Measurements from ENCODE around the gene AOX1.
"Not testable (repeated sequence)": the region's sequence is repeated elsewhere in the genome, so short reads cannot be mapped to it uniquely, and the experiment has no call there.

Gene AOX1

GRCh38 chr2:200603972-200604371 is 18.2 kb downstream of the AOX1 start:
- no peak for DNase-seq

- no peak for DNase-seq
Measured at GRCh38 chr2:200604571-200605255, 18.9 kb downstream of the AOX1 start.

GRCh38 chr2:200608341-200609027 is 22.7 kb downstream of the AOX1 start:
- DNase-seq = no peak

- DNase-seq = no peak
Measured at GRCh38 chr2:200609028-200609614, 23.3 kb downstream of the AOX1 start.

- DNase-seq = not testable (repeated sequence)
Measured at GRCh38 chr2:200610217-200610616, 24.4 kb downstream of the AOX1 start.

GRCh38 chr2:200613692-200614091 is 27.9 kb downstream of the AOX1 start:
- DNase-seq = no peak

- DNase-seq = no peak
Measured at GRCh38 chr2:200614249-200614648, 28.4 kb downstream of the AOX1 start.

- DNase-seq = no peak
Measured at GRCh38 chr2:200615247-200615646, 29.4 kb downstream of the AOX1 start.

GRCh38 chr2:200616193-200616592 is 30.4 kb downstream of the AOX1 start:
- no peak for DNase-seq

GRCh38 chr2:200616656-200617055 is 30.8 kb downstream of the AOX1 start:
- DNase-seq = no peak

- no peak for DNase-seq
Measured at GRCh38 chr2:200617156-200618053, 31.6 kb downstream of the AOX1 start.

GRCh38 chr2:200618054-200618419 is 32.2 kb downstream of the AOX1 start:
- no peak for DNase-seq

GRCh38 chr2:200618590-200619021 is 32.8 kb downstream of the AOX1 start:
- DNase-seq = no peak

GRCh38 chr2:200619279-200619678 is 33.5 kb downstream of the AOX1 start:
- DNase-seq = no peak

GRCh38 chr2:200620606-200621390 is 35.0 kb downstream of the AOX1 start:
- no peak for DNase-seq

- no peak for DNase-seq
Measured at GRCh38 chr2:200622106-200622505, 36.3 kb downstream of the AOX1 start.

- DNase-seq = no peak
Measured at GRCh38 chr2:200624026-200624425, 38.2 kb downstream of the AOX1 start.

- DNase-seq = no peak
Measured at GRCh38 chr2:200624658-200625057, 38.8 kb downstream of the AOX1 start.

- DNase-seq = no peak
Measured at GRCh38 chr2:200625282-200625681, 39.5 kb downstream of the AOX1 start.

- DNase-seq = no peak
Measured at GRCh38 chr2:200625958-200626363, 40.1 kb downstream of the AOX1 start.

- no peak for DNase-seq
Measured at GRCh38 chr2:200627110-200627770, 41.4 kb downstream of the AOX1 start.

- DNase-seq = not testable (repeated sequence)
Measured at GRCh38 chr2:200628461-200628860, 42.6 kb downstream of the AOX1 start.

Measured in CD4-positive, alpha-beta T cell treated with Interleukin-1 beta for 1 hour (primary cell).